Stomach (tissue), 9 donors: ENCODE data around the gene KIF1A. TPM values are rescaled to one million over a fixed set of nuclear protein-coding genes. Genes with fewer than 3 reads are reported as not detected.

Experiments
- DNase-seq, 2 donors: peaks; one replicate each; pipeline versions ENCODE4 v3.0.0 to v3.0.0-alpha.2; 2013 to 2019
- H3K27ac ChIP-seq, 5 donors: fragments of 200-600 bp in 4 of 5; sonication (generic) in 4 of 5; one replicate each; pipeline ENCODE4 v1.5.1; 2013 to 2019; ENCODE audit warnings: mild to moderate bottlenecking in 1 of 5, moderate library complexity in 1 of 5
- H3K27me3 ChIP-seq, 3 donors: fragments of 200-600 bp; sonication (generic); one replicate each; pipeline ENCODE4 v1.5.1; 2017 to 2019; ENCODE audit warnings: mixed run types in 1 of 3
- H3K36me3 ChIP-seq, 4 donors: fragments of 200-600 bp; sonication (generic); 1 replicate in 3 of 4; 2 replicates in 1 of 4; pipeline ENCODE4 v1.5.1; 2016 to 2019
- H3K4me1 ChIP-seq, 4 donors: fragments of 200-600 bp; sonication (generic); one replicate each; pipeline ENCODE4 v1.5.1; 2016 to 2019
- H3K4me3 ChIP-seq, 4 donors: fragments of 200-600 bp; sonication (generic) in 3 of 4; one replicate each; pipeline ENCODE4 v1.5.1; 2016 to 2019; ENCODE audit warnings: mild to moderate bottlenecking in 1 of 4
- H3K9me3 ChIP-seq, 4 donors: fragments of 200-600 bp; sonication (generic); one replicate each; pipeline ENCODE4 v1.5.1; 2016 to 2019
- CTCF ChIP-seq, 7 experiments: fragments of 450-650 bp in 4 of 7; fragments of 200-600 bp in 3 of 7; sonication (generic) in 3 of 7; IDR thresholded peaks; one replicate each; pipeline ENCODE4 v1.5.1; 2016 to 2019; ENCODE audit warnings: antibody characterized with exemption in 7 of 7, control low read depth in 2 of 7, mild to moderate bottlenecking in 1 of 7
- EP300 ChIP-seq: sonication (generic); formaldehyde crosslinking; IDR thresholded peaks from one replicate; pipeline ENCODE4 v1.6.1; 2017; ENCODE audit warnings: antibody characterized with exemption
- POLR2A ChIP-seq, 4 donors: fragments of 450-650 bp; IDR thresholded peaks; one replicate each; pipeline ENCODE4 v1.6.1; 2016; ENCODE audit warnings: antibody characterized with exemption in 4 of 4, control low read depth in 2 of 4, mild to moderate bottlenecking in 1 of 4, moderate library complexity in 1 of 4
- POLR2AphosphoS5 ChIP-seq, 3 donors: sonication (generic); formaldehyde crosslinking; IDR thresholded peaks; one replicate each; pipeline ENCODE4 v1.6.1; 2016; ENCODE audit warnings: antibody characterized with exemption in 3 of 3
- WGBS, 5 donors: extraction: QIAGEN DNeasy Blood & Tissue Kit in 3 of 5; methylation state at CpG; one replicate each; pipeline versions ENCODE4 v1.1.5 to v1.1.7; 2013 to 2018; 5-methylcytosine and 5-hydroxymethylcytosine counted together
- intact Hi-C: fragments of 100-400 bp; cut with DNase I; formaldehyde crosslinking; loops from one replicate; pipeline ENCODE4 v1.15.1; 2023; ENCODE audit warnings: low total_unique reads
- polyA plus RNA-seq, 3 donors: library from polyadenylated mRNA; stranded (reverse); fragments of 200-250 nt; gene quantifications; one replicate each; pipeline ENCODE4 v1.2.3, GENCODE V29; 2013
- total RNA-seq, 5 donors: library from RNA; depleted of rRNA; stranded (reverse); fragments of >200 nt; gene quantifications; one replicate each; pipeline versions ENCODE4 v1.1.0 to v1.2.3, GENCODE V29; 2014 to 2016
- donor health status: healthy with polysubstance abuse.
- donor health status: Bipolar disorder and iron deficiency.
- donor health status: healthy.

Gene KIF1A
- total and polyA plus RNA-seq, 8 donors = 0.15 to 12.5 (median 2.5) TPM

DNA sequence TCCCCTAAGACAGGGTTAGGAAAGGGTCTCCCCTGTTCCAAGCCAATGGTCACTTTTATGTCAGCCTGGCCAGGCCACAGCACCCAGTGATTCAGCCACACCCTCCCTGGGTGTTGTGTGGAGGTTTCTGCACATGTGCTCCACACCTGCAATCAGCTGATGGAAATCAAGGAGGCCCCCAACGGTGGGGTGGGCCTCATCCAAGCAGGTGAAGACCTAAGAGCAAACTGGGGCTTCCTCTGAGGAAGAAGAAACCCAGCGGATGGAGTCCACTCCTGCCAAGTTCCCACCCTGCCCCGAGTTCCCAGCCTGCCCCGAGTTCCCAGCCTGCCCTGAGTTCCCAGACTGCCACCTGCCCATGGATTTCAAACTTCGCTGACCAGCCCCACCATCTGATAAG is 55.4 kb downstream of the KIF1A start:
- TF ChIP-seq EP300 (no peak), CTCF (IDR thresholded peaks at IDR 0.05) (no peak), POLR2A (IDR thresholded peaks at IDR 0.05) (no peak), POLR2AphosphoS5 (IDR thresholded peaks at IDR 0.05) (no peak)
- intact Hi-C loops = no loop called here
- Histone ChIP-seq H3K27me3 (peaks cover 0 to 6% (median 0%) of the 10 kb centered on the region in 3 donors), H3K4me3 (no peak overlapping the region), H3K9me3 (no peaks in the 10 kb centered on the region), H3K4me1 (no peaks in the 10 kb centered on the region), H3K27ac (no peak overlapping the region), H3K36me3 (no peaks in the 10 kb centered on the region)
- 68 to 75% (median 75%) methylated on average over 5 of the region's 5 CpGs for WGBS, 5 donors
- DNase-seq = no peak

DNA sequence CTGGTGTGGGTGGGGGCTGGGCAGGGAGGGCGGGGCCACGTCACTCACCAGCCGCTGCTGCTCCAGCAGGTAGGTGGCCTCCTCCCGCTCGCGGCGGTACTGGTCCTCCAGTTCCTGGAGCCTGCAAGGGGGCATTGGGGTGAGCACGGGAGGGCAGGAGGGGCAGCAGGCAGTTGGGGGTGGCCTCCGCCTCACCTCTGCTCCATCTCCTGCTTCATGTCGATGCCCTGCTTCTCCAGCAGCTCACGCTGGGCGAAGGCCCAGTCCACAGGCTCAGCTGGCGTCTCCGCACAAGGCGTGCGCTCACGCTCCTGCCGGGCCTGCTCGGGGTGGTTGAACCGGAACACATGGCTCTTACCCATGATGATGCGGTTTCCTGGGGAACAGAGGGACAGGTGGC is 57.0 kb downstream of the KIF1A start:
- H3K27ac ChIP-seq = no peak overlapping the region
- H3K4me3 ChIP-seq = no peak overlapping the region
- no peaks in the 10 kb centered on the region for H3K9me3 ChIP-seq
- H3K36me3 ChIP-seq = no peaks in the 10 kb centered on the region
- H3K4me1 ChIP-seq = no peaks in the 10 kb centered on the region
- DNase-seq = no peak
- WGBS, 5 donors = 85 to 93% (median 87%) methylated on average over 11 to 21 of the region's 21 CpGs
- intact Hi-C loops = no loop called here
- no peak for TF ChIP-seq EP300
- TF ChIP-seq CTCF (IDR thresholded peaks at IDR 0.05) = no peak
- TF ChIP-seq POLR2A (IDR thresholded peaks at IDR 0.05) = no peak
- TF ChIP-seq POLR2AphosphoS5 (IDR thresholded peaks at IDR 0.05) = no peak
- peaks cover 0 to 6% (median 0%) of the 10 kb centered on the region in 3 donors for H3K27me3 ChIP-seq

DNA sequence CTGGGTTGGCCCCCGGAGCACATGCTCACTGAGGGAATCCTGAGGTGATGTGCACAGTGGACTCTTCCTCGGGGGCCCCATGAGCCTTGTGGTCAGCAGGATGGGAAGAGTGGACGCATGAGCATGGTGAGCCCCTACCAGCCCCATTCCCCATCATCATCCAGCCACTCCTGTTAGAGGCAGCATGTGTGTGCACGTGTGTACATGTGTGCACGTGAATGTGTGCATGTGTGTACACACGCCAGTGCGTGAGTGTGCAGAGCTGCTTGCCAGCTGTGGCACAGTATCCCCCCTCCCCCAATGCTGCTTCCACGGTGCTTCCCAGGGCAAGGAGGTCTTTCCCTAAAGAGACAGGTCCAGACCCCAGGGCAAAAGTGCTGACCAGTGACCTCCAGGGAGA is 57.8 kb downstream of the KIF1A start:
- no peaks in the 10 kb centered on the region for H3K36me3 ChIP-seq
- no peak overlapping the region for H3K4me3 ChIP-seq
- H3K4me1 ChIP-seq = no peaks in the 10 kb centered on the region
- TF ChIP-seq CTCF (IDR thresholded peaks at IDR 0.05) = no peak
- TF ChIP-seq POLR2A (IDR thresholded peaks at IDR 0.05) = no peak
- TF ChIP-seq POLR2AphosphoS5 (IDR thresholded peaks at IDR 0.05) = no peak
- TF ChIP-seq EP300 = no peak
- no peak overlapping the region for H3K27ac ChIP-seq
- H3K27me3 ChIP-seq = peaks cover 0 to 6% (median 0%) of the 10 kb centered on the region in 3 donors
- no peaks in the 10 kb centered on the region for H3K9me3 ChIP-seq
- WGBS, 5 donors = 76 to 90% (median 89%) methylated on average over 7 to 8 of the region's 8 CpGs
- no peak for DNase-seq
- intact Hi-C loops = no loop called here

DNA sequence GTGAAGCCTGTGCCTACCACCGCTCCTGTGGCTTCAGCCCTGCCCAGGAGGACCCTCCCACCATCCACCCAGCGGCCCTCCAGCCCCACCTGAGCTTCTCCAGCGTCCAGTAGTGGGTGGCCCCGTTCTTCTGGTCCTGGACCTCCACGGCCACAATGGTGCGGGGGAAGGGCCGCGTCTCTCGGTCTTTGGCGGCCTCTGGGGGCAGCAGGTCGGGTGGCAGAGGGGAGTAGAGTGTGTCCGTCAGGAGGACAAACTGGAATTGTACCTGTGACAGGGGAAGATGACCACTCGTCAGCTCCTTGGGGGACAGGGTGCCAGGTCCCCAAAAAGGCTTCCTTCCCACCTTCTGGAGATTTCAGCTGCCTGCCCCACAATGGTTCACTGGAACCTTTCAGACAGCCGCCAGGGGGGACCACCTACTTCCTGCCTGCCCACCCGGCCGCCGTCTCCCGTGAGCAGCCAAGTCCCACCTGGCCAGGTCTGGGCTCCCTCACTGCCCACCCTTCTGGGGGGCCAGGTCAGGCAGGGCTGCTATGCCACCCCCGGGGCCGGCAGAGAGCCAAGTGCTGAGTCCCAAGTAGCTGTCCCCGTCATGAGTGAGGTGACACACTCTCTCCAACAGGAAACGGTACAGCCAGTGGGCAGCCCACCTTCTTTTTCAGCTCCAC is 59.3 kb downstream of the KIF1A start:
- intact Hi-C loops = no loop called here
- WGBS, 5 donors = 60 to 81% (median 67%) methylated on average over 10 to 22 of the region's 22 CpGs
- DNase-seq = no peak

More for the DNA sequence above, 59.3 kb downstream of the KIF1A start:
- TF ChIP-seq POLR2A (IDR thresholded peaks at IDR 0.05) (no peak), CTCF (IDR thresholded peaks at IDR 0.05) (no peak), POLR2AphosphoS5 (IDR thresholded peaks at IDR 0.05) (no peak), EP300 (no peak)
- Histone ChIP-seq H3K27me3 (peaks cover 0 to 6% (median 0%) of the 10 kb centered on the region in 3 donors), H3K4me1 (no peaks in the 10 kb centered on the region), H3K27ac (no peak overlapping the region), H3K9me3 (no peaks in the 10 kb centered on the region), H3K36me3 (no peaks in the 10 kb centered on the region), H3K4me3 (no peak overlapping the region)
